ENCODE measurements around the gene ZNG1F. TPM values are rescaled to one million over a fixed set of nuclear protein-coding genes. Genes with fewer than 3 reads are reported as not detected.
"Not testable (repeated sequence)": the region's sequence is repeated elsewhere in the genome, so short reads cannot be mapped to it uniquely, and the experiment has no call there.

Gene ZNG1F
- total RNA-seq, result 10 to 100 TPM in 4 of 5 experiments, 1 to 10 TPM in 1; 7.6 to 12.4 (median 12.0) TPM
- 1 to 10 TPM; 6.4 to 7.3 TPM for polyA plus RNA-seq
- 2.4 reads per million, percentile 12 among the genes with 10 or more reads in this experiment for total RNA-seq

DNA sequence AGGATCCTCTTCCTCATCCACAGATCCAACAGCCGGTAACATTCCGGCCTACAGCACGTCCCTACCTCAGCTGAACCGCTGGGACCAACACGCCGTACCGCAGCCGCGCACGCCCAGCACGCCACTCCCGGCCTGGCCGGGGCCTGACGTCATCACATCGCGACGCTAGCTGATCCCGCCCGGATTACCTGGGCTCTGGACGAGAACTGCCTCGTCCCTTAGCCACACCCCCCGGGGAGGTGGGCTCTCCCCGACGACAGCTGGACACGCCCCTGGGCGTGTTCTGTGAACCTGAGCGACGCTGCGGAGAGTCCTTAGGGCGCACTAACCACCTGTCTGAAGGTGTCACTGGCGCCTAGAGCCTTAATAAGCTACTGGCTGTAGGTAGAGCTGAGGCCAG, at the start of gene ZNG1F:
Gene ZNG1F, minus strand, starts transcription at position 101 of the 400 bp plus-strand sequence. Its CDS starts 59 bp downstream, at position 42.
- H3K4me3 Mint-ChIP-seq; H3K9me3 Mint-ChIP-seq; H3K4me1 Mint-ChIP-seq; H3K27ac ChIP-seq (ENCODE audit: low read depth, low read length); H3K9me3 ChIP-seq (ENCODE audit: control insufficient read depth in 2 of 3, low read length in 3 of 3); H3K4me3 ChIP-seq (ENCODE audit: low read length); H3K27ac Mint-ChIP-seq; H3K36me3 ChIP-seq (ENCODE audit: control insufficient read depth in 2 of 3, insufficient read depth in 3 of 3, low read length in 3 of 3); H3K27me3 ChIP-seq (ENCODE audit: control insufficient read depth in 2 of 2, insufficient read depth in 2 of 2, low read length in 2 of 2); H3K27me3 Mint-ChIP-seq; DNase-seq; POLR2A ChIA-PET; H3K4me1 ChIP-seq (ENCODE audit: control insufficient read depth in 2 of 2, insufficient read depth in 2 of 2, low read length in 2 of 2); ATAC-seq; intact Hi-C loops (cut with micrococcal nuclease); CTCF ChIA-PET; H3K36me3 Mint-ChIP-seq: not testable (repeated sequence)

- H3K27ac ChIP-seq (ENCODE audit: low read depth, low read length); H3K4me3 Mint-ChIP-seq; H3K4me1 Mint-ChIP-seq; H3K36me3 ChIP-seq (ENCODE audit: control insufficient read depth in 2 of 3, insufficient read depth in 3 of 3, low read length in 3 of 3); H3K27me3 ChIP-seq (ENCODE audit: control insufficient read depth in 2 of 2, insufficient read depth in 2 of 2, low read length in 2 of 2); H3K9me3 ChIP-seq (ENCODE audit: control insufficient read depth in 2 of 3, low read length in 3 of 3); H3K4me3 ChIP-seq (ENCODE audit: low read length); H3K4me1 ChIP-seq (ENCODE audit: control insufficient read depth in 2 of 2, insufficient read depth in 2 of 2, low read length in 2 of 2); H3K36me3 Mint-ChIP-seq; H3K27me3 Mint-ChIP-seq; POLR2A ChIA-PET; CTCF ChIA-PET; H3K27ac Mint-ChIP-seq; intact Hi-C loops (cut with micrococcal nuclease); ATAC-seq: not testable (repeated sequence)
- H3K9me3 Mint-ChIP-seq, result peaks cover 7 to 42% (median 14%) of the 10 kb centered on the region in 11 donors
- DNase-seq, result peak in 2 of 9 donors; percentile 27 to 65
Measured at GRCh38 chr9:41237110-41237749, 48.1 kb upstream of the ZNG1F start.

GRCh38 chr9:41236486-41237109, 47.5 kb upstream of the ZNG1F start:
- H3K36me3 ChIP-seq (ENCODE audit: control insufficient read depth in 2 of 3, insufficient read depth in 3 of 3, low read length in 3 of 3); H3K27me3 Mint-ChIP-seq; CTCF ChIA-PET; intact Hi-C loops (cut with micrococcal nuclease); H3K4me3 ChIP-seq (ENCODE audit: low read length); DNase-seq; H3K4me1 ChIP-seq (ENCODE audit: control insufficient read depth in 2 of 2, insufficient read depth in 2 of 2, low read length in 2 of 2); H3K36me3 Mint-ChIP-seq; H3K4me3 Mint-ChIP-seq; POLR2A ChIA-PET; H3K27ac Mint-ChIP-seq; H3K4me1 Mint-ChIP-seq; ATAC-seq; H3K27me3 ChIP-seq (ENCODE audit: control insufficient read depth in 2 of 2, insufficient read depth in 2 of 2, low read length in 2 of 2); H3K9me3 ChIP-seq (ENCODE audit: control insufficient read depth in 2 of 3, low read length in 3 of 3); H3K27ac ChIP-seq (ENCODE audit: low read depth, low read length): not testable (repeated sequence)
- H3K9me3 Mint-ChIP-seq, result peaks cover 7 to 42% (median 14%) of the 10 kb centered on the region in 11 donors

DNA sequence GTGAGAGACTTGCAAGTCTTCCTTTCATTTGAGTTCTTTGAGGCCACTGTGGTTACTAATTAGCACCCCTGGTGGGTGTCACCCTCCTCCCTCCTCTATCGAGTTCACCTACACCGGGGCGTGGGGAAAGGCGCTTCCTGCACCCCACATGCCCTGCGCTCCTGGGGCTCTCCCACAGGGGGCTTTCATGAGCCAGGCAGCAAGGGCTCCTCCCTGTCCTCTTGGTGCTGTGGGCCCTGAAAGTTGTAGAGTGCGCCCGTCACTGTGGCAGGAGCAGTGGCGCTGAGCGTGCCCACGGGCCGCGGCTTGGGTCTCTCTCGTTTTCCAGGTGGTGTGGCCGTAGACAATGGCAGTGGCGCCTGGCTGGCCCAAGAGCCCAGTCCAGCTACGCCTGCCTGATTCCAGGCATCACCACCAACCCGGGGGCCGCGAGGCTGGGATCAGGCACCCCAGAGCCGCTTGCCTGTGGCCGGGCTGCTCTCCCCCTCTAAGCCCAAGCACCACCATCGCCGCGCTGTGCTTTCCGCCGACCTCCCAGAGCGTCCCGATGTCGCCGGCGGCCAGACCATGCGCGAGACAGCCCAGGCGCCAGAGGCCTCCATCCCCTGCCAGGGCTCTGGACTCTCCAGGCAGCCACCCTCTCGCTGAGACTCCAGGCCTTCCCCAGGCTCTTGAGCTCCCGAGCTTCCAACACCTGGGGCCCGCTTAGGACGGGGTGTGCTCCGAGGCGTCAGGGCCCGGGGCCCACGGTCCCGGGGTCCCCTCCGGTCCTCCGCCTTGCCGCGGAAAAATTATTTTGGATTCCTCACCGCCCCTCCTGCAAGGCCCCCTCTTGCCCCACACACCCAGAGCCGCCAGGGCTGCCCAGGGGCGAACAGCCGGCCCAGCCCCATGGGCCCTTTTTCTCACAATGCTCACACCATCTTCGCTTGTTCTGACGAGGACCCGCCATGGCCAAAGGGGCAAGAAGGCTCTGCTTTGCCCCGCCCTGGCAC, 46.0 kb upstream of the ZNG1F start:
- Mint-ChIP-seq H3K9me3 (peaks cover 4 to 34% (median 13%) of the 10 kb centered on the region in 11 donors), H3K4me3 (peak overlapping the region in 1 of 10 donors; percentile 64)
- H3K27me3 Mint-ChIP-seq; intact Hi-C loops (cut with micrococcal nuclease); H3K4me1 Mint-ChIP-seq; POLR2A ChIA-PET; H3K9me3 ChIP-seq (ENCODE audit: control insufficient read depth in 2 of 3, low read length in 3 of 3); H3K4me3 ChIP-seq (ENCODE audit: low read length); H3K36me3 Mint-ChIP-seq; H3K4me1 ChIP-seq (ENCODE audit: control insufficient read depth in 2 of 2, insufficient read depth in 2 of 2, low read length in 2 of 2); CTCF ChIA-PET; H3K36me3 ChIP-seq (ENCODE audit: control insufficient read depth in 2 of 3, insufficient read depth in 3 of 3, low read length in 3 of 3); H3K27ac ChIP-seq (ENCODE audit: low read depth, low read length); H3K27me3 ChIP-seq (ENCODE audit: control insufficient read depth in 2 of 2, insufficient read depth in 2 of 2, low read length in 2 of 2); H3K27ac Mint-ChIP-seq: not testable (repeated sequence)
- ATAC-seq, result peak; percentile 82
- peak in 2 of 9 donors; percentile 6 to 57 for DNase-seq

- CTCF ChIA-PET; POLR2A ChIA-PET; H3K4me1 Mint-ChIP-seq; H3K36me3 Mint-ChIP-seq; H3K4me3 Mint-ChIP-seq; H3K27ac ChIP-seq (ENCODE audit: low read depth, low read length); DNase-seq; intact Hi-C loops (cut with micrococcal nuclease); H3K9me3 ChIP-seq (ENCODE audit: control insufficient read depth in 2 of 3, low read length in 3 of 3); H3K27me3 Mint-ChIP-seq; H3K36me3 ChIP-seq (ENCODE audit: control insufficient read depth in 2 of 3, insufficient read depth in 3 of 3, low read length in 3 of 3); H3K27ac Mint-ChIP-seq; H3K4me1 ChIP-seq (ENCODE audit: control insufficient read depth in 2 of 2, insufficient read depth in 2 of 2, low read length in 2 of 2); H3K27me3 ChIP-seq (ENCODE audit: control insufficient read depth in 2 of 2, insufficient read depth in 2 of 2, low read length in 2 of 2); ATAC-seq; H3K4me3 ChIP-seq (ENCODE audit: low read length): not testable (repeated sequence)
- peaks cover 4 to 28% (median 11%) of the 10 kb centered on the region in 11 donors for H3K9me3 Mint-ChIP-seq
Measured at GRCh38 chr9:41234221-41234620, 45.1 kb upstream of the ZNG1F start.

DNA sequence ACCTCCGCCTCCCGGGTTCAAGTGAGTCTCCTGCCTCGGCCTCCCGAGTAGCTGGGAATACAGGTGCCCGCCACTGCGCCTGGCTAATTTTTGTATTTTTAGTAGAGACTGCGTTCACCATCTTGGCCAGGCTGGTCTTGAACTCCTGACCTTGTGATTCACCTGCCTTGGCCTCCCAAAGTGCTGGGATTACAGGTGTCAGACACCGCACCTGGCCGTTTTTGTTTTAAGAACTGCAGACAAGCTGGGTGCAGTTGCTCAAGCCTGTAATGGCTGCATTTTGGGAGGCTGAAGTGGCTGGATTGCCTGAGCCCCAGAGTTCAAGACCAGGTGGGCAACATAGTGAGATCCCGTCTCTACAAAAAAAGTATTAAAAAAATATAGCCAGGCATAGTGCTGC, 43.2 kb upstream of the ZNG1F start:
- DNase-seq, result peak in 1 of 9 donors; percentile 25
- H3K4me3 ChIP-seq (ENCODE audit: low read length); H3K27ac Mint-ChIP-seq; POLR2A ChIA-PET; H3K27me3 Mint-ChIP-seq; H3K4me1 Mint-ChIP-seq; H3K27ac ChIP-seq (ENCODE audit: low read depth, low read length); H3K9me3 ChIP-seq (ENCODE audit: control insufficient read depth in 2 of 3, low read length in 3 of 3); H3K27me3 ChIP-seq (ENCODE audit: control insufficient read depth in 2 of 2, insufficient read depth in 2 of 2, low read length in 2 of 2); ATAC-seq; H3K4me3 Mint-ChIP-seq; intact Hi-C loops (cut with micrococcal nuclease); CTCF ChIA-PET; H3K36me3 Mint-ChIP-seq; H3K36me3 ChIP-seq (ENCODE audit: control insufficient read depth in 2 of 3, insufficient read depth in 3 of 3, low read length in 3 of 3); H3K4me1 ChIP-seq (ENCODE audit: control insufficient read depth in 2 of 2, insufficient read depth in 2 of 2, low read length in 2 of 2): not testable (repeated sequence)
- H3K9me3 Mint-ChIP-seq, result peaks cover 0 to 21% (median 9%) of the 10 kb centered on the region in 11 donors
